ENCODE measurements around the gene IL7R.

DNA sequence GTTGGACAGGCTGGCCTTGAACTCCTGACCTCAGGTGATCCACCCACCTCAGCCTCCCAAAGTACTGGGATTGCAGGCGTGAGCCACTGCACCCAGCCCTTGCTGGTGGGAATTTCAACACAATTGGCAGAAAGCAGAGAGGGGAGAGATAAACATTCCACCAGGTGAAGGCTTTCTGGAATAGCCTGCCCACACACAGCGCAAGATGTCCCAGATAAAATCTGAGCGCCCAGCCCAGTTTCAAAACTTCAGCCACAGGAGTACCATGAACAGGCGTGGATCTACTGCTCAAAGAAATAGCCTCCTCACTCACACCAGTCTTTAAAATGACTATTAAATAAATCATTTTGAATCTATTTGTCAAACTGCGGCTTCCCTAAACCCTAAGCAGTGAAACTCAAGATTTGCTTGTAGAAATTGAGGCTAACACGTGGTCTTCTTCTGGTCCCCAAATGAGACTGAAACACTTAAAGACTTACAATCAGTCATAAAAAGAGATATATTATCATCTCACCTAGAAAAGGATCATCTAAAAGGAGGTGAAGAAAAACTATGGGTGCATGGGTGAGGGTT, 47.0 kb downstream of the IL7R start:
- TF ChIP-seq POLR2A (IDR thresholded peaks at IDR 0.05; ENCODE audit: low read depth, low read length) = no peak
- TF ChIP-seq FOS (IDR thresholded peaks at IDR 0.05; ENCODE audit: borderline replicate concordance, insufficient read depth, low read length) = no peak
- TF ChIP-seq, protein P1, sequence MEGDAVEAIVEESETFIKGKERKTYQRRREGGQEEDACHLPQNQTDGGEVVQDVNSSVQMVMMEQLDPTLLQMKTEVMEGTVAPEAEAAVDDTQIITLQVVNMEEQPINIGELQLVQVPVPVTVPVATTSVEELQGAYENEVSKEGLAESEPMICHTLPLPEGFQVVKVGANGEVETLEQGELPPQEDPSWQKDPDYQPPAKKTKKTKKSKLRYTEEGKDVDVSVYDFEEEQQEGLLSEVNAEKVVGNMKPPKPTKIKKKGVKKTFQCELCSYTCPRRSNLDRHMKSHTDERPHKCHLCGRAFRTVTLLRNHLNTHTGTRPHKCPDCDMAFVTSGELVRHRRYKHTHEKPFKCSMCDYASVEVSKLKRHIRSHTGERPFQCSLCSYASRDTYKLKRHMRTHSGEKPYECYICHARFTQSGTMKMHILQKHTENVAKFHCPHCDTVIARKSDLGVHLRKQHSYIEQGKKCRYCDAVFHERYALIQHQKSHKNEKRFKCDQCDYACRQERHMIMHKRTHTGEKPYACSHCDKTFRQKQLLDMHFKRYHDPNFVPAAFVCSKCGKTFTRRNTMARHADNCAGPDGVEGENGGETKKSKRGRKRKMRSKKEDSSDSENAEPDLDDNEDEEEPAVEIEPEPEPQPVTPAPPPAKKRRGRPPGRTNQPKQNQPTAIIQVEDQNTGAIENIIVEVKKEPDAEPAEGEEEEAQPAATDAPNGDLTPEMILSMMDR (IDR thresholded peaks at IDR 0.05; ENCODE audit: extremely low read depth in 1 of 2, insufficient read depth in 1 of 2, low read depth in 1 of 2, low read length in 2 of 2) = no peak
- TF ChIP-seq POLR2AphosphoS5 (IDR thresholded peaks at IDR 0.05; ENCODE audit: insufficient read depth, low read depth, low read length) = no peak
- TF ChIP-seq, protein P2, sequence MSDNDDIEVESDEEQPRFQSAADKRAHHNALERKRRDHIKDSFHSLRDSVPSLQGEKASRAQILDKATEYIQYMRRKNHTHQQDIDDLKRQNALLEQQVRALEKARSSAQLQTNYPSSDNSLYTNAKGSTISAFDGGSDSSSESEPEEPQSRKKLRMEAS (IDR thresholded peaks at IDR 0.05; ENCODE audit: insufficient read depth, insufficient read length) = no peak

Measured in endothelial cell of umbilical vein (primary cell).